ENCODE data around the gene CTNNA2. TPM values are rescaled to one million over a fixed set of nuclear protein-coding genes. Genes with fewer than 3 reads are reported as not detected.

The CTNNA2 gene
- total RNA-seq, 1 donor from 2014 or later: not detected

DNA sequence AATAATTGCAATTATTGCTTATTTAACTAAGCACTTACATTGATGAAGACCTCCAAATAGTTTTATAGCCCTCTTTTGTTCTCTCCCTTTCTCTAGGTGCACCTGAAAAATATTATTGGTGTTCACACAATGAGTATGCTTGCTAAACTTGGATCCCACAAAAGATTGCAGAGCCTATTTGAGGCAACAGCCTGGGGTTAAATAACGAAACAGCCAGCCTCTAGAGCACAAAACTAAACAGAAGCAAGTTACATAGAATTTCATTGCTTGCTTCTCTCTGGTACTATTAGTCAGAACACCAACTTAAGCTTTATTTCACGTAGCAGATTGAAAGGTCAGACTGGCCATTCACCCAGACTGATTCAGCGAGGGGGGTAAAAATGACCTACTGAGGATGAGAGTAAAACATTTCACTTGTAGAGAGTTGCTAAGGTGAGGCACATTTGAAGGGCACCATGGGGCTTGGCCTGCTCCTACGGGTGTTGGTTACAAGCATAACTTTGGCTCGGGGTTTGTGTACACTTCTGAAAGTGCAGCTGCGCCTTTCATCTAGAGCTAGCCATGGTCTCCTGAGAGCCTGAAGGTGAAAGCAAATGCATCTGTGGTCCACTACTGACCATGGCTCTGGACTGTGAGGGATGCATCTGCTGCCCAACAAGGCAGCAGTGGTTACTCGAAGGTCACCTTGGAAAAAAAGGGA is 1016.8 kb downstream of the CTNNA2 start:
- DNase-seq (ENCODE audit: low read depth in 2 of 2): no peak

DNA sequence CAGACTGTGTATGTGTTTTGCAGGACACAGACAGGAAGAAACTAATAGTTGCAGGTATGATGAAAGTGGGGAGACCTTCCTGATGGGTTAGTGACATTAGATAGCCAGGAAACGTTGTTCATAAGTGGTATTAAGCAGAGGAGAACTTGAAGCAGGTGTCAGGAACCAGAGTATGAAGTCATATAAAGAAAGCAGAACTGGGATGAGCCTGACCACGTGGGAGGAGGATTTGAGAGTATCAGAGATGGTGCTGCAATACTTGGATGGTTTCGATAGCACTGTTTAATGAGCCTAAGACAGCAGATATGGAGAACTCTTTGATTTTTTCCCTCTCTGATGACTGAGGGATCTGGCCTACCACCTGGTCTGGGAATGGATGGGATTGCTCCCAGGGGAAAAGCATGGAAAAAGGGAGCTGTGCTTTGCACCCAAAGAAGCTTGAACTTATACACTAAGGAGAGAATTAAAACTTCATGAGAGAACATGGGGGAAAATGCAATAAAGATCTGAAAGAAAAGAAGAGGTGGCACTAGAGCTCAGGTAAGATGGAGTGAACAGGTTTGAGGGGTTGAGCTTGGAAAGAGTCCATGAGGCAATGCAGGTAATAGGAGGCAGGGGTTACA is 1017.7 kb downstream of the CTNNA2 start:
- DNase-seq (ENCODE audit: low read depth in 2 of 2): no peak

GRCh38 chr2:80531319-80531718 is 1018.5 kb downstream of the CTNNA2 start:
- DNase-seq (ENCODE audit: low read depth in 2 of 2): no peak

DNA sequence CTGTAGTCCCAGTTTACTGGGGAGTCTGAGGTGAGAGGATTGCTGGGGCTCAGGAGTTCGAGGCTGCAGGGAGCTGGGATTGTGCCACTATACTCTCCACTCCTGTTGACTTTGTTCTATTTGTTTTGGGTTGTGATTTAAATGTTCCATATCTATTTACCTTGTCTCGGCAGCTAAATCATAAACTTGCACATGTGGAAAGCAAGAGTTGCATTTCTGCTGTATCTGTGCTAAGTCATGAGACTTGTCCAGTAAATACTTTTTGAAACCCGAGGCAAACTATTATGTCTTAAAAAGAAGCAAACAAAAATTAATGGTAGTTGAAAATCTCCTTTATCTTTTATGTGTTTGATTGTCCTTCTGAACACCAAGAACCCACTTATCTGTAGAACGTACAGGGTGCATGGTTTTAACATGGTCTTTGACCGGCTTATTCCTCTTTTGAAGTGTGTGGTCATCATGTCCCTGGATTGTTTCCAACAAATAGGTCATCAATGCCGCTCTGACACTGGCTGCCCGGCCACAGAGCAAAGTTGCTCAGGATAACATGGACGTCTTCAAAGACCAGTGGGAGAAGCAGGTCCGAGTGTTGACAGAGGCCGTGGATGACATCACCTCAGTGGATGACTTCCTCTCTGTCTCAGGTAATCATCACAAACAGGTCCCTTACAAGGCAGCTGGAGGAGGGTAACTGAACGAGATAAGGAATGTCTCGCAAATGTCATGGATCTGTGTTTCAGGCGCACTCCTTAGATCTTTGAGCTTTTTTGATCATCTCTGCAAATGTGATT is 1032.8 kb downstream of the CTNNA2 start:
- DNase-seq (ENCODE audit: low read depth in 2 of 2): no peak

DNA sequence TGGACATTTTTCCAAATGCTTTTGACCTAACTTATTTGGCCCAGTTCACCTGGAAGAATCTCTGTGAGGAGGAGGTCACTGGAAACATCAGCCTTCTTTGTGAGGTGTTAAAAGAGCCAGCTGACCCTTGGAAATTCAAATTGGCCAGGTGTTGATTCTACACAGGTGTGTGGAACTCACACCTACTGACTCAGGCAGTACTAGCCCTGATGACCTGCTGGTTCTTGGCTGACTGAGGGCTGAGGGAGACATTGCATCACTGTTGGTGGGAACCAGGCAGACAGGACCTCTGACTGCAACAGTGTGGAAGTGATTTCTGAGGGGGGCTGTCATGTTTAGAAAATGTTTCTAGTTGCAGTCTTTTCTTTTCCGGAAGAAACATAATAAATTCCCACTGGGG is 1033.9 kb downstream of the CTNNA2 start:
- DNase-seq (ENCODE audit: low read depth in 2 of 2): no peak

GRCh38 chr2:80547344-80547743 is 1034.5 kb downstream of the CTNNA2 start:
- no peak for DNase-seq (ENCODE audit: low read depth in 2 of 2)

DNA sequence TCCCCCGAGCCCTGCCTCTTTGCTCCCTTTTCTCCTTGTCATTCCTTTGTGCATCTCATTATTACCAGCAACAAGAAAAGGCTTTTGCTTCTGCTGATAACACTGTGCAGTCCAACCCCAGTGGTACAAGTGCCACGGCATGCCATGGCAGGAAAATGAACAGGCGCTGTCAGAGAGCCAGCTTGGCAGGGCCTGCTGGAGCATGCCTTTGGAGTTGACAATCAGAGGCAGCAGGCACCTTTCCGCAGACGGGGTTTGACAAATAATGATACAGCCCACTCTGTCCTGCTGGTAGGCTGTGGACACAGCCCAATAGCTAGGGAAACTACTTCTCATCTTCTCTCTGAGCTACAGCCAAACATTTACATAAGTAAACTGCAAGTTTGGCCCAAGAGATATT is 1035.6 kb downstream of the CTNNA2 start:
- no peak for DNase-seq (ENCODE audit: low read depth in 2 of 2)

DNA sequence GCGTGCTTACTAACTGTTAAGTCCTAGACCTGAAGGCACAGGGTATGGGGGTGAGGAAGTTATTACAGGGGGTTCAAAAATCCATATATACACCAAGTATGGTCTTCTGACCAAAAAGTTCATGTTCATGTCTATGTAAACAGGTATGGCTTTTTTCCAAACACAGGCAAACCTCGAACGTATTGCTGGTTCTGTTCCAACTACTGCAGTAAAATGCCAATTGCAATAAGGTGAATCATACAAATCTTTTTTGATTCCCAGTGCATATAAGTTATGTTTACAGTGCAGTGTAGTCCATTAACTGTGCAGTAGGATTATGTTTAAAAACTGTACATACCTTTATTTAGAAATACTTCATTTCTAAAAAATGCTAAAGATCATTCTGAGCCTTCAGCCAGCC is 1037.0 kb downstream of the CTNNA2 start:
- DNase-seq (ENCODE audit: low read depth in 2 of 2): no peak

DNA sequence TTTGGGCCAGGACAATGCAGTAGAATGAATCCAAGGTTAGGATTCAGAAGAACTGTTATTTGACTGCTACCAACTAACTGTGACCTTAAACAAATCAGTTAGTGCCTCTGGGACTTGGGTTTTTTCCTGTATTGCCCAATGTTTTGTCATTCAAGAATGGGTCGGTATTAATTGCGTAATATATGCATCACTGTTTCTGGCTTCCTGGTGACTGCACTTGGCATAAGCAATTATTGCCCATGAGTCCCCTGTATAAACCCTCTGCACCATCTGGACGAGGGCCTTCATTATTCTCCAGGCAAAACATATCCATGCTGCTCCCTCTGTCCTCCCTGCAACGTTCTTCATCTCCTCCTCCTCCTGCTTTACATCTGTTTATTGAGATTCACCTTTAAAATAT is 1047.5 kb downstream of the CTNNA2 start:
- DNase-seq (ENCODE audit: low read depth in 2 of 2): no peak

DNA sequence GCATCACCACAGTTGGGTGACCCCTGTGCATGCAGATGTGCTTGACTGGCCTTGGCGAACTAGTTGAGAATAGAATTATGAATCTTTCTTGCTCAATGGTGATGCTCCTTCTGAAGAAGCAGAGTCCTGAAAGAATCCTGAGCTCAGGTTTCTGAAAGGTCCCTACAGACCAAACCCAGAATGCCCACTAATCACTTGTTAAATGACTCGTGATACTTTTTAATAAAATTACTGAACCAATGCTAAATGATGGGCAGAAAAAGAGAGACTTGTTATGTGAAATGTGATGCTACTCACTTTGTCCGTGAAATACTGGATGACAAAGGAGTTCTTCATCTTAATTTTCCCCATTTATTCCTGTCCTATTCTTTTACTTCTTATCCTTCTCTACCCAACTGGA is 1055.2 kb downstream of the CTNNA2 start:
- DNase-seq (ENCODE audit: low read depth in 2 of 2): no peak

DNA sequence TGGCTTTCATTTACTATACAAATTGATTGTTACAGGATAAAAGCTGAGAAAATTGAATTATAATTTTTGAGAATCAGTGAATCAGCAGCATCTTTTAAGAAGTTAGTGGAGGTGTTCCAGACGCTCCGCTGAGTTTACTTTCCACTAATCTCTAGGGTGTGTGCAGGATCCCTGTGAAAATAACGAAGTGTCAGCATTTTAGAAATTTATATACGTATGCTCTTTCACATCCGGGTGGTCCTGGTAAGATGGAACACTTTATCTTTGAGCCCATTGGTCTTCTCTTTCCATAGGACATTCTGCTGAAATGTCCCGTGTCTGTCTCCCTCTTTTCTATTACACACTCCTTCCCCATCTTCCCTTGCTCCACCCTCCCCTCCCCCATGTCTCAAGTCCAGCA is 1060.3 kb downstream of the CTNNA2 start:
- no peak for DNase-seq (ENCODE audit: low read depth in 2 of 2)

DNA sequence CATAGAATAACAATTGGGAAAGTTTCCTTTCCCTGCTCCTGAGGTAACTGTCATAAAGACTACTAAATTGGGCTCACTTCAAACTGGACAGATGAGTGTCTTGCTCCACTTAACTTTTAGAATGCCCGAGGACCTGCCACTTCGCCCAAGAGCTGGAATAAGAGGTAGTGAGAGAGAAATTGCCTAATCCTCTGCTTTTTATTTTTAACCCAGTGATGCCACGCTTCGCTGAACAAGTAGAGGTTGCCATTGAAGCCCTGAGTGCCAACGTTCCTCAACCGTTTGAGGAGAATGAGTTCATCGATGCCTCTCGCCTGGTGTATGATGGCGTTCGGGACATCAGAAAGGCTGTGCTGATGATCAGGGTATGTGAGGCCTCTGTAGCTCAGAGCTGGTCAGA is 1061.1 kb downstream of the CTNNA2 start:
- no peak for DNase-seq (ENCODE audit: low read depth in 2 of 2)

DNA sequence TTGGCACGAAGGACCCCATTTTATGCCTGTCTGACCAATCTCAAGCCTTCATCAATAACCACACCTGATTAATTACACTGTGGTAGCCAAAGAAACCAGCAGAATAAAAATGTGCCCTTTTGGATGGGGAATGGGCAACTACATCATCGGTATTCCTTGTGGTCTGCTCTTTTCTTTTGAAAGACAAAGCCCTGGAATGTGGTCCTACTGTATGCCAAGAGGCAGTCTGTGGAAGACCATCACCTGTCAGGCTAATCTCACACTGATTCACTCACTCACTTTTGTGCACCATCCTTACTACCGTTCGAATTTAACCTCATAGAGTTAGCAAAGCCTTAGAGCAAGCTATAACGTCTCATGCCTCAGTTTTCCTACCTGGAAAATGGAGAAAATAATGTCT is 1066.9 kb downstream of the CTNNA2 start:
- DNase-seq (ENCODE audit: low read depth in 2 of 2): no peak

DNA sequence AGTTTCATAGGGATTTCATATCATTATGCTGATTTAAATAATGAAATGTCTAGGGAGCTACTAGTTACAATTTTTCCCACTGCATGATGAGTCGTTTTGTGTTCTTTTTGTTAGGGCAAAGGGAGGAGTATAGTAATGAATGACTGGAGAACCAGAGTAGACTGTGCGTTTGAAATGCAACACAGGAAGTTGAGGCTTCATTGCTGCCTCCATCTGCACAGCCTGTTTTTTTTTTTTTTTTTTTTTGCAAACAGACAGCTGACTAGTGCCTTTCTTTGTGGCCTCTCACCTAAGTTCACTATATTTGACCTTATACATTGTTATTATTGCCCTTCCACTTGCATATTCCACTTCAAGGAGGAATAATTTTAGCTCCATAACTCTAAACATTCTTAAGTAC is 1078.4 kb downstream of the CTNNA2 start:
- DNase-seq (ENCODE audit: low read depth in 2 of 2): no peak

- DNase-seq (ENCODE audit: low read depth in 2 of 2): no peak
Observed at GRCh38 chr2:80592106-80592505, 1079.3 kb downstream of the CTNNA2 start.

GRCh38 chr2:80610108-80610507 is 1097.3 kb downstream of the CTNNA2 start:
- no peak for DNase-seq (ENCODE audit: low read depth in 2 of 2)

DNA sequence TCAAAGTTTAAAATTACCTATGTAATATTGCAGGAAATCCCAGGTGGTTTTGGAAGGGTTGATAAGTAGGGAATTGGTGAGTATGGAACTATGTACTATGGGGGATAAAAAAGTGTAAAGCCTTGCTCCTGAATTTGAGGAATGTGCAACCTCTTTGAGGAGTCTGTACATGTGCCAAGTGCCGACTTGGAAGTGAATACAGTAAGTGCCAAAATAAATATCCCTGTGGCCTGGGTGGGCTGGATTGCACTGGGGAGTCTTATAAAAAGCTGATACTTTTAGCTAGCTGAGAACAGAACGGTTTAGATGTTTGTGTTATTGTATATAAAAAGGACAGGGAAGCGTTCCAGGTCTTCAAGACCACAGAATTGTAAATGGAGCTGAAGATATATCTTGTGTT is 1108.8 kb downstream of the CTNNA2 start:
- DNase-seq (ENCODE audit: low read depth in 2 of 2): no peak

- no peak for DNase-seq (ENCODE audit: low read depth in 2 of 2)
Observed at GRCh38 chr2:80624062-80624461, 1111.2 kb downstream of the CTNNA2 start.

DNA sequence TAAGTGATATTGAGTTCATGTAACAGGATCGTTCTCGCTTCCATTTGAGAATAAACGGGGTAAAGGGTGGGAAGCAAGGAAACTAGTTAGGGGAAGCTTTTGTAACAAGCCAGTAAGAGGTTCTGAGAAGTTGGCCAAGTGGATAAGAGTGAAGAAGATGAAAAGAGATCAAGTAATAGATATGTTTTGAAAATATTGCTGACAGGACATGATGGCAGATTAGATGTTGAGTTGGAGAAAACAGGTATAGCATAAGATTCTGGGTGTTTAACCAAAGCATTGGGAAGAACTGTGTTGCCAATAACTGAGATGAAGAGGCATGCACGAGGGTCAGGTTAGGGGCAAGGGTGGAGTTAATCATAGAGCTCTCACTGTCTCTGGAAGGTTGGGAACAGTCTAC is 1121.7 kb downstream of the CTNNA2 start:
- DNase-seq (ENCODE audit: low read depth in 2 of 2): no peak

DNA sequence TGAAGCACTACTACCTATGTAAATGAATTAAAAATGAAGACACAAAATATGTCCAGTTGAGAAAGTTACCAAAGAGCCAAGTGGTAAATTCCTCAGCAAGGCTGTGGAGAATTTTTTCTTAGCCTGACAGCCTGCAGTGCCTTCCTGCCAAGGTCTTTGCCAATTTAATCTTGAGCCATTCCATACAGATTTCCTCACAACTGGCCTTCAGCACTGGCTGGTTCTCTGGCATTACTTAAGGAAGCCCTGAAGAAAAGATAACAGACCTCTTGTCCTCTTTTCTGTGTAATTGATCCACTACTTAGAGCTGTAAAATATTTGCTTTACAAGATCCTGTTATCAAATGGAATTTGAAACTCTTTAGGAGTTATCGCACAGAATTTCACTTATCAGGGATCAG is 1125.9 kb downstream of the CTNNA2 start:
- no peak for DNase-seq (ENCODE audit: low read depth in 2 of 2)

- no peak for DNase-seq (ENCODE audit: low read depth in 2 of 2)
Observed at GRCh38 chr2:80642465-80642864, 1129.6 kb downstream of the CTNNA2 start.

GRCh38 chr2:80643598-80643997 is 1130.7 kb downstream of the CTNNA2 start:
- no peak for DNase-seq (ENCODE audit: low read depth in 2 of 2)

DNA sequence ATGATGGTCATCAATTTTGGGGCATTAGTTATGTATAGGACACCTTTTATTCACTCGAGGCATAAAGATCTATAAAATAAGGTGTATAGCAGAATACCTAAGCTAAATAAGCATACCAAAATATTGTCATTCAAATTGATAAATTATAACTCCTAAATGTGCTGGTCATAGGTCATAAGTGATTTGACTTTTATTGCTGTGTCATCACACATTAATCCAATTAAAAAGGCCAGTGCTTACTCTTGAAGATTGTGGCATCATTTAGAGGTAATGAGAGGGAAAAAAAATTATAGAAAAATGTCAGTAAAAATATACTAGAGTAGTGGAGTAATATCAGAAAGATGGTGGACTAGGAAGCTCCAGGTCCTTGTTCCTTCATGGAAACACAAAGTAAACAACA is 1138.6 kb downstream of the CTNNA2 start:
- no peak for DNase-seq (ENCODE audit: low read depth in 2 of 2)

Data from lung microvascular endothelial cell (primary cell).